NK-92 treated with Interleukin-12 subunit alpha and Interleukin-12 subunit beta, amount 100 ng/mL, for 24 hours (cell line): Measurements from ENCODE around the gene RGS3.
A peak's percentile ranks its signal among the peaks of the same experiment; 100 is the strongest.

ENCODE experiments used
- DNase-seq: peaks from one replicate; lab custom pipeline; 2025; lab: John Stamatoyannopoulos, UW

RGS3 gene

DNA sequence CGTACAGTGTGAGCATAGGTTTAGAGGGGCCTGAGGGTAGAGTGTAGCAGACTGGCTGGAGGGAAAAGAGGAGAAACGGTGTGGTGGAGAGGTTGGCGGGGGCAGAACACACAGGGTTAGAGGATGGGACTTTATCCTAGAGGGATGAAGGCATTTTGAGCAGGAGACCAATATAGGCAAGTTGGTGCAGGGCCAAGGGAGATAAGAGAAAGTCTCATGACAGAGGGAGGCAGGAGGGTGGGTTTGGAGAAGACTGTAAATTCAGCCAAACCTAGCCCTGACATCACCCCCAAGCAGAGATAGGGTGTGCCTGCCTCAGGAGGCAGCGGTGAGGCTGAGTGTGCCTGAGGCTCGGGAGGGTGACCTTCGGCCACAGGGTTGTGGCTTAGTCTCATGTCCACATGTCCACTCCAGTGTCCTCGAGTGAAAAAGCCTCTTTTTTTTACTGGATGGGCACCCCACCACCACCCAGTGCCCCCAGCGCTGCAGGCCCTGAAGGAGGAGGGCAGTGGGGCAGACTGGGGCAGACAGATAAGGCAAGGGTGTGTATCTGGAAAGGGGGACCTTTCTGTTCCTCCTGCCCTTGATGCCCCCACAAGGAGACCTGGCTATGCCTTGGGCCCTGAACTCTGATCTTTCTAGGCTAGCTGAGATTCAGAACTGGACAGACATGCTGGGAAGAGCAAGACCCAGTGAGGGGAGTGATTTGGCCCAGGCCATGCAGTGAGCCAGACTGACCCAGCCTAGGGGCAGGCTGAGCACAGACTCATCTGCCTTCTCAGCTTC is 108.7 kb downstream of the RGS3 start:
- DNase-seq, result no peak

DNA sequence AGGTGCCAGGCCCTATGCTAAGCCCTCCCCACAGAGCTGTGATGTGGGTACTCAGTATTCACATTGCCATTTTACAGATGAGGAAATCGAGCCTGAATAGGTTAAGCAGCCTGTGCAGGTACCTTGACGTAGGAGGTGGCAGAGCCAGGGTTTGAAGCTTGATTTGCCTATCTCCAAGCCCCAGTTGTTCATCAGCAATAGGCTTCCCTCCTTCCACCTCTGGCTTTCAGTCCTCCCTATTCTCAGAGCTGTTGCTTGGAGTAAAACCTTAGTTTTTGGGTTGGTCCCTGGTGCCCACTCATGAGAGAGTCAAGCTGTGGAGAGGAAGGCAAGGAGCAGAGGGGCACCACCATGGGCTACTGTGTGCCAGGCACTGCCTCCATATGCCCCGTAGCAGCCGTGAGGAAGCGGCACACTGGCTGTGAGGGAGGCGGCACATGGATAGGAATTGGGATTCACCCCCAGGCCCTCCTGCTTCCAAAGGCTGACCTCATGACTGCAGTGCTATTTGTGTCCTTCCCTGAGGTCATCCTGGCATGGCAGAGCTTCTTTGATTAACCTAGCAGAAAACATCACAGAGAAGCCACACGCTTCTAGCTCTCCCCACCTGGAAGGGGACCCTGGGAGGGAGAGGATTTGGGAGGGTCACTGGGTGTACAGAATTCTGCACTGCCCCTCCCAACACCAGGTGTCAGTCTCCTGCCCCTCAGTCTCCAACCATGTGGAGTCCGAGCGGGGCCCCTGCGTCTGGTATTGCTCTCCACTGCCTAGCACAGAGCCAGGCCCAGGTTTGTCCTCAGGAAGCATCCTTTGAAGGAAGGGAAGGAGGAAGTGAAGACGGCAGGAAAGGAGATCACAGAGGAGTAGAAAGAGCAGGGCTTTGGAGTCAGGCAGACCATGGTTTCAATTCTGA is 109.8 kb downstream of the RGS3 start:
- DNase-seq, result no peak

DNA sequence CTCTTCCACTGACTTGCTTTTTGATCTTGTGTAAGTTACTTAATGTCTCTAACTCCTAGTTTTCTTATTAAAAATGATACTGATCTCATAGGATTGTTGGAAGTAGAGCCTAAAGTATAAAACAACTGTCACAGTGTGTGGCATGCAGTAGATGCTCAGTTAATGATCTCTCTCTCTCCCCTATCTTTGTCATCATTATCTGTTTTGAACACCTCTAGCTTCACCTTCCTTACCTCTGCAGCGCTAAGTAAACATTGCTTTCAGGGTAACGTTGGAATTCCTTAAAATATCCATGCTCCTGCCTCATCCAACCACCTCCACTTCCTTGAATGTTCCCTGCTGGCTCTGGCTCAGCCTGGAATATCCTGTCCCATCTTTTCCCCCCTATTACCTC is 110.4 kb downstream of the RGS3 start:
- DNase-seq, result no peak

DNA sequence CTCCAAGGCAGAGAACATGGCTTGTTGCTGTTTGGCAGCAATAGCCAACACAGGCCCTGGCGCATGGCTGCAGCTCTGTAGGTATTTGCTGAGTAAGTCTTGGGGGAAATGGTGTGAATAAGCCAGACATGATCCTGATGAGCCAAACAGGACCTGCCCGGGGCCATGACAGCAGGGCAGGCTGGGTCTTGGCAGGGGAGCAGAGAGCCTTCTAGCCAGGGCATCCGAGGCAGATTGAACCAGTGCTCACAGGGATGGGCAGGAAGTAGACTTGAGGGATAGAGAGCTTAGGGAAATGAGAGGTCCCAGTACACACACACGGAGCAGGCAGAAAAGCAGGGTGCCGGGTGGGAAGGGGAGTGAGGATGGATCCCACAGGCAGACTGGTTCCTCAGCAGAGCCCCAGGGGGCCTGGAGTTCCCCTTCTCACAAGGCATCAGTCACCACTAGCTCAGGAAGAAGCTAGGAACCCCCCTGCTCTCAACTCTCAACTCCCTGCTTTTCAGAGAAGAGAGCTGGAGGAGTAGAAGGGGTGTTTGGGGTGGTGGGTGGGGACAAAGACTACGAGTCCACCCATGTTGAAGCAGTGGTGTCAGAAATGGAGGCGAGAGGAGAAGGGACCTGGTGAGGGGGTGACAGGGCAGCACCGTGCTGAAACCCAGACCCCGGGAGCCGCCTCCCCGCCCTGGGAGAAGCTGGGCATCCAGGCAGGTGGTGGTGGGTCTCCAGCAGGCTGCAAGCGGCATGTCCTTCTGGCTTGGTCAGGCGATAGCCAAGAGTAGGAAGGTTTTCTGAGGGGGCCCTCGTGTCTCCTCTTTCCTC is 111.1 kb downstream of the RGS3 start:
- no peak for DNase-seq

DNA sequence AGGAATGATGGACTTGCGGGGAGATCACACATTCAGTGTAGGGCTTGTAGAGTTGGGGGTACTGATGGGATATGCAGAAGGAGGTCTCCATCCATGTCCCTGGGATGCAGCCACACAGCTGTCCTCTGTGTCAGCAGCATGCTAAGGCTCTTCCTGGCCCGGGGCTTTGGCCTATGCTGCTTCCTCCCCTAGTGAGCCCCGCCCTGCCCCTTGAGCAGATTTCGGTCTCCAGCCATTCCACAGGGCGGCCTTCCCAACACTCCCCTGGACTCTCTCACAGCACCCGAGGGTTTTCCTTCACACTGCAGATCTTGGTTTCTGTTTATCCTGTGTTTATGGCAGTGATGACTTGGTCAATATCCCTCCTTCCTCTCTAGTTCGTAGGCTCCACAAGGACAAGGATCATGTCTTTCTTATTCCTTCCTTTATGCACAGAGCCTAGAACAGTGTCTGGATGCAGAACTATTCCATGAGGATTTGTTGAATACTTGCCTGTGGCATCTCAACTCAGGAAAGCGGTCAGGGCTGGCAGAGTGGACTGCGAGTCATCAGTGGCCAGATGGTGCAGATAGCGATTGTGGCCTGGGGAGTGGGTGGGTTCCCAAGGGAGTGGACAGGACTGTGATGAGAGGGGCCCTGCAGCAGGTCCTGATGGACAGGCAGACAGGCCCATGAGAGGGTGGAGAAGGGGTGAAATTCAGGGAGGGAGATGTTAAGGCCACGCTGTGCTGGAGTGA is 114.2 kb downstream of the RGS3 start:
- DNase-seq, result no peak

DNA sequence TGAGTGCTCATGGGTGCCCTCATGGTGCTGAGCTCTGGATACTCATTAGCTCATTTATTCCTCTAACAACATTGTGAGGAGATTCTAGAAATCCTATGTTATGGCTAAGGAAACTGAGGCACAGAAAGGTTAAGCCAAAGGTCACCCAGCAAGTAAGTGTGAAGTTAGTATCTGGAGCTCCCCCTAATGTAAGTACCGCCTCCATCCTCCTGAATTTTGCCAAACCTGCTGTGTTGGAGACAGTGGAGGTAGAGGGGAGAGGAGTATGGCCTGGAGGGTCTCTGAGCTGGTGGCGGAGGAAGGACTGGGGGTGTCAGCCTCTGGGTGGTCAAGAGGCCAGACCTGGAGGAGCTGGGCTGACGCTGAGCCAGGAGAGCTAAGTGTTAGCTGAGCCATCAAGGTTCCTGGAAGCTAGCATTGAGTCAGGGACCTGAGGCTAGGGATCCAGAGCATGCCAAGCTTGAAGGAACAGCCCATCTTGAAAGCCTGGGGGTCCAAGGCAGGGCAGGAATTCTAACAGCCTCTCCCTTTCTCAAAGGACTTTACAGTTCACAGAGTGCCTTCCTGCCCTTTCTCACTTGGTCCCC is 114.8 kb downstream of the RGS3 start:
- DNase-seq, result no peak

DNA sequence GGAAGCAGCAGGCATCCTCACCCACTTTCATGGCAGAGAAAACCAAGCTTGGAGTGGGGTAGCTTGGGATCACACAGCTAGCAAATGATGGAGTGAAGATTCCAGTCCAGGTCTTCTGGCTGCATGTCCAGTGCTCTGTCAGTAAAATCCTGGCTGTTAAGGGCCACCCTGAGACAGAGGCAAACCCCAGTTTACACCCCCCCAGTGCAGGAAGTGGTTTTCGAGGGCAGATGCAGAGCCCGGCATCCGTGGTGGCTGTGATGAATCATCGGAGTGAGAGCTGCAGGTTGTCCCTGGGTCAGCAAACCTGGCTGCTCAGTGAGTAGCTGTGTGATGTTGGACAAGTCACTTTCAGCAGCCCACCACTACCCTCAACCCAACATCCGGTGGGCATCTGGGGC is 115.4 kb downstream of the RGS3 start:
- peak; percentile 93 for DNase-seq

DNA sequence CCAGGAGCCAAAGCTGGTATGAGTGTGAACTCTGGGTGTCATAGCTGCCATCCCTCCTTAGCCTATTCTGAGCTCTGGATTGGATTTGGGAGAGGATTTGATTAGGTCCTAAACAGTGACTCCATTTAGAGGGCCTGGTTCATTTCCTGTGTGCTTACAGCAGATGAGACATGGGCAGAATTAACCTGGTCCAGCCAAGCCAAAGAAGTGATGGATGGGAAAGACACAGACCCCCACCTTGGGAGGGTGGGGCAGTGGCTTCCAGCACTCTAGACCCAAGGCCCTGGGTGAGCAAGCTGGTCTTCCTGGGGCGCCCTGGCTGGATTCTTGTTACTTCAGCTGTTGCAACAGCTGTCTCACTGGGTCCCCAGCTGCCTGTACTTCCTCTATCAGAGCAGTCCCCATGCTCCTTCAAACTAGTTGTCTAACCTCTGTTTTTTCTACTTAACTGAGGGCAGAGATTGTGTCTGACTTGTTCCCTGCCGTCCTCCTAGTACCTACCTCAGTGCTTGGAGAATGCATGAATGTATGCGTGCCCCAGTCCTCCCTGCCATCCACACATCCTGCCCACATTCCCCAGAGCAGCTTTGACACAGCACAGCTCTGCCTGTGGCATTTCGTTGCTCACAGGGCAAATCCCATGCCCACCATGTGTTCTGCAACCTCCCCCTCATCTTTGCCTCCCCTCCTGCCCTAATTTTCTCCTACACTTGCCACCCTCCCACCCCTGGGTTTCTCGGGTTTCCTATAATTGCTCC is 115.9 kb downstream of the RGS3 start:
- peak; percentile 65 for DNase-seq

DNA sequence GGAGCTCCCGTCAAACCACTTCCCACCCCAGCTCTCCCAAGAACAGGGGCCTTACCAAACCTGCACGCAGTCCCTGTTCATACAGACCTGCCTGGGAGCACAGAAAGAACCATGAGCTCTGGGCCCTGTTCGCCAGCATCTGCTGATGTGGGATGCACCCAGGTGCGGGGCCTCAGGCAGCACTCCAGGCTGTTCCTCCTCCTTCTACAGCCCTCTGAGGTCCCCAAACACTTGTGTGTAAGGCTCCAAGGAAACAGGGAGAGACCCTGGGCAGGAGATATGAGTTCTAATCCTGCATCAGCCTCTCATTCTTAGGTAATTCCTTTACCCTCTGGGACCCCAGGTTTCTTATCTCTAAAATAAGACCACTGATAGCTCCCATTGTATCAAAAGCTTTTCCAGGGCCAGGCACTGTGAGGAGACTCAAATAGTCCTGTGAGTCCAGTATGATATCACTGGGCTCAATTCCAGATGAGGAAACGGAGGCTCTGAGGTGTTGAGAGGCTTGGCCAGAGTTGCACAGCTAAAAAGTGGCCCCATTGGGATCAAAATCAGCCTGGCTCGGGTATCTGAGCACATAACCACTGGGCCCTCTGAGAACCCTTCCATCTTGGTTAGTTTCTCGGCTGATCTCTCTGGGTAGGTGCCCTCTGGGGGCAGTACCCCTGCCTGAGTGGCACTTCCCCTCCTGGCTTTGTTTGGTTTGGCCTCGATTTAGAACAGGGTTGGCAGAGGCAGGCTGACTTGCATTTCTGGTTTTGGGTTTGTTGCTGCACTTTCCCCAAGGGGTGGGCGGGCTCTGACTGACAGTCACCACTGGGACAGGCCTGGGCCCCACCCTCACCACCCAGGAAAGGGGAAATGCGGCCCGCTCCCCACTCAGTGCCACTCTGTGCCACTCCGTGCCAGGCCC is 116.8 kb downstream of the RGS3 start:
- DNase-seq, result no peak

DNA sequence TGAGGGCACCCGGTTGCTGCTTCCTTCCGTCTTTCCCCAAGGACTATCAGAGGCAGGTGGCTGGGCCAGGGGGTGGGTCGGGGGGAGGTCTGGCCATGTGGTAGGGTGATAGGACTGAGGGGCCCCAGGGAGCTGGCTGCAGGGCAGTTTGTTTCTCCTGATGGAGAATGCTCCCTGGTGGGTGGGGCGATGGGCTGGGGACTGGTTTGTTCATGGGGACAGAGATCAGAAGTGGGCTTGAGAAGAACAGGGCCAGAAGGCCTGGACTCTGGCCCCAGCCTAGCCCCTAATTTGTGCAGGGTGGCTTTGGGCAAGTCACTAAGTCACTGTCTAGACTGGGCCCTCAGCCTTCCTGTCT is 117.4 kb downstream of the RGS3 start:
- DNase-seq, result no peak

DNA sequence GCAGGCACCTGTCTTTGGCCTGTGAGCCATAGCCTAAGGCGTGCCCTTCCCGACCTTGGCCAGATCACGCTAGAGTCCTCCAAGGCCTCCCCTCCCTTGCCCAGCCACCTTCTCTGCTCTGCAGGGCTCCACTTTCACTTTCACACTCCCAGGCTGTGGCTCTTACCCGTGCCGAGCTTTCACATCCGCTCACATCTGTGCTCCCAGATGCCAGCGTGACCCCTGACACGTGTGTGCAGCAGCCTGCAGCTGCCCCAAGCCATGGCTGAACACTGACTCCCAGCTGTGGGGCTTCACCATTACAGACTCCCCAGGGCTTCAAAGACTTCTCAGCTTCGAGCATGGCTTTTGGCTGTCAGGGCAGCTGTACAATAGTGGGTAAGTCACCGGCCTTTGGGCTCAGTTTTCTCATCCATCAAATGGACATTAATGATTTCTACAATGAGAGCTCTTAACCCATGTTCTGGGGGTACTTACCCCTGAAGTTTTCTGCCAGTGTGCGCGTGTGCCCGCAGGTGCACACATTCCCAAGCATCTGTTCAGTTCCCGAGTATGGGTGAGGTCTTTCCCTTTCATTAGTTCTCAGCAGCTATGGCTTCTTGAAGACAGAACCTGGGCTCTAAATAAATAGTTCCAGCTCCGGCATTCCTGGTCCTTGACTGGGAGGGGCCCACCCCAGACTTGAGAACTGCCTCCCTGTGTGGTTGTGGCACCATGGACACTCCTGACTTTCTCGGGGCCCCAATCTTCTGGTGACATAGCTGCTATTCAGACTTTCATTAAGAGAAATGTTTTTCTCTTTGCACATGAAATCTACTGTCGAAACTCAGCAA is 118.6 kb downstream of the RGS3 start:
- peak; percentile 44 for DNase-seq

DNA sequence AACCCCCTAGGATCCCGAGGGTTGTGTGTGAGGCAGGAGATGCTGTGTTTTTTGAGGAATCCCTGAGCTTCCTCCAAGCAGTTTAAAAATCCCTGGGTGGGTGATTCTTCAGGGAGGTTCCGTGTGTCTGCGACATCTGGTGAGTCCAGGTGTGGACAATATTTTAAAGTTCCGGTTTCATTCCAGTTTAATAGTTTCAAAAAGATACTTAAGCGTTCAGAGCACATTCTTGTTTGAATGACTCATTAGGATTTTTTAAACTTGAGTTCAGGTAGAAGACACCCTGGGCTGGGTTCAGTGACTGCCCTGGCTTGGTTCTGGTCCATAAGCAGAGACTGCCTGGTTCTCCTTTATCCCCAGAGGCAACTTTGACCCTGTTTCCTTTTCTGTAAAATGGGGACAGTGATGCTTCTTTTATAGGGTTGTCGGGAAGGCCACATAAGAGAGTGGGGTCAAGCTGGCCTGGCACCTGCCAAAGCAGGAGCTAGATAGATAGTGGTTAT is 119.2 kb downstream of the RGS3 start:
- DNase-seq, result no peak

DNA sequence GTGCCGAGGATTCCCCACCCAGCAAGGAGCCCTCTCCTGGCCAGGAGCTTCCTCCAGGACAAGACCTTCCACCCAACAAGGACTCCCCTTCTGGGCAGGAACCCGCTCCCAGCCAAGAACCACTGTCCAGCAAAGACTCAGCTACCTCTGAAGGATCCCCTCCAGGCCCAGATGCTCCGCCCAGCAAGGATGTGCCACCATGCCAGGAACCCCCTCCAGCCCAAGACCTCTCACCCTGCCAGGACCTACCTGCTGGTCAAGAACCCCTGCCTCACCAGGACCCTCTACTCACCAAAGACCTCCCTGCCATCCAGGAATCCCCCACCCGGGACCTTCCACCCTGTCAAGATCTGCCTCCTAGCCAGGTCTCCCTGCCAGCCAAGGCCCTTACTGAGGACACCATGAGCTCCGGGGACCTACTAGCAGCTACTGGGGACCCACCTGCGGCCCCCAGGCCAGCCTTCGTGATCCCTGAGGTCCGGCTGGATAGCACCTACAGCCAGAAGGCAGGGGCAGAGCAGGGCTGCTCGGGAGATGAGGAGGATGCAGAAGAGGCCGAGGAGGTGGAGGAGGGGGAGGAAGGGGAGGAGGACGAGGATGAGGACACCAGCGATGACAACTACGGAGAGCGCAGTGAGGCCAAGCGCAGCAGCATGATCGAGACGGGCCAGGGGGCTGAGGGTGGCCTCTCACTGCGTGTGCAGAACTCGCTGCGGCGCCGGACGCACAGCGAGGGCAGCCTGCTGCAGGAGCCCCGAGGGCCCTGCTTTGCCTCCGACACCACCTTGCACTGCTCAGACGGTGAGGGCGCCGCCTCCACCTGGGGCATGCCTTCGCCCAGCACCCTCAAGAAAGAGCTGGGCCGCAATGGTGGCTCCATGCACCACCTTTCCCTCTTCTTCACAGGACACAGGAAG is 120.2 kb downstream of the RGS3 start:
- no peak for DNase-seq

DNA sequence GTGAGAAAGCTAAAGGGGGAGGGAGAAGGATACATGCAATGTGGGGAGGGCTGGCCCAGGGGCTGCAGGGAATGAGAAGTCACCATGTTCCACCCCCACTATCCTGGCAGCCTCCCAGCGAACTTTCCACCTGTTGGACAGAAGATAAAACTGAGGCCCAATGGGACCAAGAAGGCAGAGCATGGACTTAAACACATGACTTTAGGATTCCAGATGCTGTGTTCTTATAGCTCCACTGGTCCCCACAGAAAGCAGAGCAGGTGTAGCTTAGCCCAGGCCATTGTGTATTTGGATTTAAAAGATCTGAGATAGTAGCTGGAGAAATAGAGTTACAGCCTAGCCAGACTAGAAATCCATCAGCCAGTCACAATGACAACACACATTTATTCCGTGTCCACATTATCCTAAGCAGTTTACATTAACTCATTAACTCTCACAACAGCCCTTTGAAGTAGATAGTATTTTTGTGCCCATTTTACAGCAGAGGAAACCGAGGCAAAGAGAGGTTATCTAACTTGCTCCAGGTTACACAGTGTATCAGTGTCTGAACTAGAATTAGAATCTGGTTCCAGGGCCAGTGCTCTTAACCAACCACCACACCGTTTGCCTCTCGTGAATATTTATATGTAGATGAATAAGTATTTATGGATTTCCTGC is 121.0 kb downstream of the RGS3 start:
- no peak for DNase-seq

DNA sequence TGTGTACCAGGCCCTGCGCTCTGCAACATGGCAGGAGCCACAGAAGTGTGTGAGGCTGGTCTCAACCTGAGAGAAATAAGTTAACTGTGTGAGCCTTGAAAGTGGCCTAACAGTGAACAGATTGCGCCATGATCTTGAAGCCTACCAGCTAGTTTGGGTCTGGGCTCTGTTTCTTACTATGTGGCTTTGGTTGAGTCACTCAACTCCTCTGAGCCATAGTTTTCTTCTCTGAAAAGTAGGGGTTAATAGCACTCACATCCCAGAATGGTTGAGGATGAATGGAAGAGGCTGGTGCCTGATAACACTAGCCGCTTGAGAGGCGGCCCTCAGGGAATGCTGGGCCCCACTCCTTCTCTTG is 121.5 kb downstream of the RGS3 start:
- DNase-seq, result no peak

DNA sequence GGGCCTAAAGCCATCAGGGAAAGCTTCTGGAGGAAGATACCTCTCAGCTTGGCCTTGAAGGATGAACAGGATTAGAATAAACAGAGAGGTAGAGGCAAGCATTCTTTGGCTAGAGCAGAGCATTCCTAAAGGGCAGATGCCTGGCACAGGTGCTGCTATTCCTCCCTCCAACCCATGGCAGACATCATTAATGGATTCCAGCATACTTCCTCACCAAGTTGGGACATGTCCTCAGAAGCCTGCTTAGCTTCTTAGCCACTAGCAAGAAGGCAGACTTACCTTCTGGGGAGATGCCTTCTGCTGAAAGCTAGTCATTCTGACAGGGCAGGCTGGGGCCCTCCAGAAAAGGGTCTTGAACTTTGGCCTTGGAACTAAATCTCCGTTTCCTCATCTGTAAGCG is 122.0 kb downstream of the RGS3 start:
- no peak for DNase-seq

DNA sequence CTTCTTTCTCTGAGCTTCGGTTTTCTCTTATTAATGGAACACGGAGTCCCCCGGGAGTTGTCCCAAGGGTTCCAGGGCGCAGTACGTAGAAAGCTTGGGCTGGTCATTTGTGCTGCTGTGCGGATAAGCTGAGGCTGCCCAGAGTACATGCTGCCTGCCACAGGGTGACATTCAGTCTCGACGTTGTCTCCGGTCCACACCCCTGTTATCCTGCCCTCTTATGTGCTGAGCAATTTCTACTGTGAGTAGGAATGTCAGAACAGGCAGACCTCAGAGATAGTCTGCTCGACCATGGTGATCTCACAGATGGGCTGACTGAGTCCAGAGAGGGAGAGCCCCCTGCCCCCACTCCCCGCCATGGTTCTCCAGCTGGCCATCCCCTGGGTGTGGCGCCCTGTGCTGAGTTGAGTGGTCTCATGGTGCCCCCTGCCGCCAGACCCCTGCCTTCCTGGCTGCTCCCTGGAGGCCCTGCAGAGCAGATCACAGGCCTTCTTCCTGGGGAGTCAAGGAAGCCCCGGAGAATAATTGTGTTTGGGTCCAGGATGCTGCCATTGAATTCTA is 124.0 kb downstream of the RGS3 start:
- no peak for DNase-seq
